Gastroesophageal sphincter (tissue), 4 donors: ENCODE results near the gene PRKN. TPM values are rescaled to one million over a fixed set of nuclear protein-coding genes. Genes with fewer than 3 reads are reported as not detected.
A peak's percentile ranks its signal among the peaks of the same experiment; 100 is the strongest.

Experiments
- ATAC-seq: fragments of 150-250 bp; one replicate; pipeline ENCODE4 v1.9.1; 2016; ENCODE audit warnings: mild to moderate bottlenecking, moderate library complexity
- H3K27ac ChIP-seq, 4 donors: fragments of 200-600 bp; sonication (generic) in 3 of 4; 1 replicate in 3 of 4; 2 replicates in 1 of 4; pipeline ENCODE4 v1.5.1; 2016 to 2019
- H3K27me3 ChIP-seq: fragments of 200-600 bp; sonication (generic); one replicate; pipeline ENCODE4 v1.5.1; 2019
- H3K36me3 ChIP-seq, 2 donors: fragments of 200-600 bp; sonication (generic); one replicate each; pipeline ENCODE4 v1.5.1; 2019; ENCODE audit warnings: control low read depth in 1 of 2
- H3K4me1 ChIP-seq, 3 donors: fragments of 200-600 bp; sonication (generic); 1 replicate in 2 of 3; 2 replicates in 1 of 3; pipeline ENCODE4 v1.5.1; 2016 to 2019; ENCODE audit warnings: control low read depth in 2 of 3
- H3K4me3 ChIP-seq, 2 donors: fragments of 200-600 bp; sonication (generic); one replicate each; pipeline ENCODE4 v1.5.1; 2019; ENCODE audit warnings: mild to moderate bottlenecking in 1 of 2, moderate library complexity in 1 of 2
- H3K9me3 ChIP-seq, 3 donors: fragments of 200-600 bp; sonication (generic); one replicate each; pipeline ENCODE4 v1.5.1; 2017 to 2019; ENCODE audit warnings: control low read depth in 2 of 3
- CTCF ChIP-seq, 4 experiments: fragments of 200-600 bp in 2 of 4; fragments of 450-650 bp in 2 of 4; sonication (generic) in 1 of 4; IDR thresholded peaks; one replicate each; pipeline ENCODE4 v1.5.1; 2017 to 2019; ENCODE audit warnings: antibody characterized with exemption in 4 of 4, mild to moderate bottlenecking in 2 of 4, moderate library complexity in 2 of 4
- EP300 ChIP-seq: sonication (generic); formaldehyde crosslinking; IDR thresholded peaks from one replicate; pipeline ENCODE4 v1.6.1; 2017; ENCODE audit warnings: antibody characterized with exemption, mild to moderate bottlenecking
- POLR2A ChIP-seq, 2 donors: fragments of 450-650 bp; IDR thresholded peaks; one replicate each; pipeline ENCODE4 v1.6.1; 2017; ENCODE audit warnings: antibody characterized with exemption in 2 of 2, mild to moderate bottlenecking in 2 of 2, moderate library complexity in 1 of 2
- POLR2AphosphoS5 ChIP-seq: sonication (generic); formaldehyde crosslinking; IDR thresholded peaks from one replicate; pipeline ENCODE4 v1.6.1; 2017; ENCODE audit warnings: antibody characterized with exemption
- WGBS, 2 donors: methylation state at CpG; one replicate each; pipeline ENCODE4 v1.1.5; 2018; ENCODE audit warnings: low coverage in 1 of 2; 5-methylcytosine and 5-hydroxymethylcytosine counted together
- total RNA-seq, 4 donors: library from RNA; depleted of rRNA; stranded (reverse); fragments of >200 nt; gene quantifications; one replicate each; pipeline ENCODE4 v1.1.0, GENCODE V29; 2016

PRKN gene
- total RNA-seq, 4 donors from 2014 or later, result 8.4 to 58.6 (median 25.8) TPM

GRCh38 chr6:161452241-161452640 is 1275.3 kb downstream of the PRKN start:
- H3K9me3 ChIP-seq, result no peaks in the 10 kb centered on the region
- no peak overlapping the region for H3K27ac ChIP-seq
- H3K36me3 ChIP-seq, result no peaks in the 10 kb centered on the region
- H3K27me3 ChIP-seq, result no peaks in the 10 kb centered on the region
- no peak for ATAC-seq
- H3K4me3 ChIP-seq, result no peak overlapping the region
- TF ChIP-seq EP300 (no peak), POLR2A (IDR thresholded peaks at IDR 0.05) (no peak), CTCF (IDR thresholded peaks at IDR 0.05) (no peak), POLR2AphosphoS5 (no peak)
- WGBS, 2 donors, result 93 to 100% methylated on average over 3 of the region's 3 CpGs
- H3K4me1 ChIP-seq, result no peaks in the 10 kb centered on the region

- H3K4me1 ChIP-seq, result peaks cover 0 to 23% (median 5%) of the 10 kb centered on the region in 3 donors
- H3K9me3 ChIP-seq, result no peaks in the 10 kb centered on the region
- H3K27ac ChIP-seq, result no peak overlapping the region
- H3K4me3 ChIP-seq, result no peak overlapping the region
- no peak for ATAC-seq
- TF ChIP-seq EP300 (no peak), POLR2AphosphoS5 (no peak), CTCF (IDR thresholded peaks at IDR 0.05) (no peak), POLR2A (IDR thresholded peaks at IDR 0.05) (no peak)
- WGBS, 2 donors, result 89% methylated on average over 3 of the region's 3 CpGs; no CpG with 5 or more reads in 1 of the 2 donors
- no peaks in the 10 kb centered on the region for H3K36me3 ChIP-seq
- no peaks in the 10 kb centered on the region for H3K27me3 ChIP-seq
Measured at GRCh38 chr6:161449521-161449920, 1278.0 kb downstream of the PRKN start.

GRCh38 chr6:161446949-161447348 is 1280.6 kb downstream of the PRKN start:
- no peaks in the 10 kb centered on the region for H3K36me3 ChIP-seq
- no peak for ATAC-seq
- H3K9me3 ChIP-seq, result no peaks in the 10 kb centered on the region
- peaks cover 0 to 42% (median 13%) of the 10 kb centered on the region in 3 donors for H3K4me1 ChIP-seq
- 94% methylated on average over 7 of the region's 7 CpGs; no CpG with 5 or more reads in 1 of the 2 donors for WGBS, 2 donors
- no peak overlapping the region for H3K27ac ChIP-seq
- no peaks in the 10 kb centered on the region for H3K27me3 ChIP-seq
- TF ChIP-seq EP300, result no peak
- no peak for TF ChIP-seq POLR2AphosphoS5
- TF ChIP-seq CTCF (IDR thresholded peaks at IDR 0.05), result no peak
- no peak for TF ChIP-seq POLR2A (IDR thresholded peaks at IDR 0.05)
- H3K4me3 ChIP-seq, result no peak overlapping the region

- no peak for ATAC-seq
- H3K4me1 ChIP-seq, result peaks cover 0 to 42% (median 13%) of the 10 kb centered on the region in 3 donors
- no peaks in the 10 kb centered on the region for H3K36me3 ChIP-seq
- H3K27ac ChIP-seq, result peak overlapping the region in 1 of 4 donors; percentile 24
- TF ChIP-seq CTCF (IDR thresholded peaks at IDR 0.05), result no peak
- no peak for TF ChIP-seq POLR2AphosphoS5
- TF ChIP-seq POLR2A (IDR thresholded peaks at IDR 0.05), result no peak
- TF ChIP-seq EP300, result no peak
- no peaks in the 10 kb centered on the region for H3K27me3 ChIP-seq
- no peak overlapping the region for H3K4me3 ChIP-seq
- no peaks in the 10 kb centered on the region for H3K9me3 ChIP-seq
- 45 to 54% methylated on average over 5 to 6 of the region's 6 CpGs for WGBS, 2 donors
Measured at GRCh38 chr6:161446296-161446925, 1281.2 kb downstream of the PRKN start.
